ENCODE results near the gene MICB.

GRCh38 chr6:31480574-31480973 lies 17.4 kb upstream of the MICB start:
- no peak for TF ChIP-seq CTCF (IDR thresholded peaks at IDR 0.05; ENCODE audit: low read depth, low read length, missing input control)
- no peak for TF ChIP-seq ATF3 (IDR thresholded peaks at IDR 0.05)
- no peak for TF ChIP-seq YY1 (IDR thresholded peaks at IDR 0.05)
- no peak for TF ChIP-seq SP1 (IDR thresholded peaks at IDR 0.05)
